SK-N-SH treated with all-trans-retinoic acid at 6 μM for 48 hours (cell line): ENCODE data around the gene SLC34A2.

Source experiments
- ARNTL ChIP-seq: fragments of 450-650 bp; formaldehyde crosslinking; IDR thresholded peaks from 2 replicates; pipeline ENCODE4 v1.5.0; 2020; ENCODE audit warnings: low read depth, mild to moderate bottlenecking, moderate library complexity, borderline replicate concordance
- BACH2 ChIP-seq: fragments of 250-450 bp; sonication (Bioruptor Pico); IDR thresholded peaks from 2 replicates; pipeline ENCODE4 v1.9.0; 2021; ENCODE audit warnings: mild to moderate bottlenecking, borderline replicate concordance
- CREB5 ChIP-seq: fragments of 250-450 bp; sonication (Bioruptor Pico); IDR thresholded peaks from 2 replicates; pipeline ENCODE4 v1.5.1; 2020; ENCODE audit warnings: low read depth, mild to moderate bottlenecking, moderate library complexity
- CSDC2 ChIP-seq: fragments of 250-450 bp; sonication (Bioruptor Pico); IDR thresholded peaks from 2 replicates; pipeline ENCODE4 v1.5.0; 2020; ENCODE audit warnings: mild to moderate bottlenecking, moderate library complexity
- ESRRG ChIP-seq: fragments of 250-450 bp; sonication (Bioruptor Pico); IDR thresholded peaks from 2 replicates; pipeline ENCODE4 v1.6.1; 2021; ENCODE audit warnings: mild to moderate bottlenecking
- ISL1 ChIP-seq: fragments of 250-450 bp; sonication (Bioruptor Pico); IDR thresholded peaks from 2 replicates; pipeline ENCODE4 v2.1.2; 2022; ENCODE audit warnings: mild to moderate bottlenecking, moderate library complexity
- PATZ1 ChIP-seq: fragments of 250-450 bp; sonication (Bioruptor Pico); IDR thresholded peaks from 2 replicates; pipeline ENCODE4 v1.8.0; 2020; ENCODE audit warnings: mild to moderate bottlenecking, moderate library complexity, borderline replicate concordance
- RARB ChIP-seq: fragments of 250-450 bp; sonication (Bioruptor Pico); IDR thresholded peaks from 2 replicates; pipeline ENCODE4 v1.8.0; 2021; ENCODE audit warnings: mild to moderate bottlenecking, moderate library complexity
- SNAI2 ChIP-seq: fragments of 250-450 bp; sonication (Bioruptor Pico); IDR thresholded peaks from 2 replicates; pipeline ENCODE4 v1.5.0; 2020; ENCODE audit warnings: mild to moderate bottlenecking, moderate library complexity
- TSHZ2 ChIP-seq: fragments of 250-450 bp; sonication (Bioruptor Pico); IDR thresholded peaks from 2 replicates; pipeline ENCODE4 v1.5.0; 2020; ENCODE audit warnings: mild to moderate bottlenecking, moderate library complexity
- ZC3H10 ChIP-seq: fragments of 250-450 bp; sonication (Bioruptor Pico); IDR thresholded peaks from 2 replicates; pipeline ENCODE4 v1.5.1; 2021; ENCODE audit warnings: mild to moderate bottlenecking, moderate library complexity
- ZFP3 ChIP-seq: fragments of 250-450 bp; sonication (Bioruptor Pico); IDR thresholded peaks from 2 replicates; pipeline ENCODE4 v1.5.0; 2020; ENCODE audit warnings: mild to moderate bottlenecking, moderate library complexity
- ZNF70 ChIP-seq: fragments of 450-650 bp; formaldehyde crosslinking; IDR thresholded peaks from 2 replicates; pipeline ENCODE4 v1.5.0; 2020; ENCODE audit warnings: mild to moderate bottlenecking, moderate library complexity
- ZNF8 ChIP-seq: fragments of 450-650 bp; formaldehyde crosslinking; IDR thresholded peaks from 2 replicates; pipeline ENCODE4 v1.5.0; 2020; ENCODE audit warnings: mild to moderate bottlenecking, moderate library complexity

GRCh38 chr4:25687773-25688172 is 32.1 kb downstream of the SLC34A2 start:
- no peak for TF ChIP-seq ZFP3 (CRISPR knock-in tag)
- TF ChIP-seq BACH2 (CRISPR knock-in tag) = no peak
- no peak for TF ChIP-seq ESRRG (CRISPR knock-in tag)
- TF ChIP-seq ARNTL (CRISPR knock-in tag) = no peak
- TF ChIP-seq ZNF8 (CRISPR knock-in tag) = no peak
- no peak for TF ChIP-seq PATZ1
- no peak for TF ChIP-seq TSHZ2 (CRISPR knock-in tag)
- TF ChIP-seq RARB (CRISPR knock-in tag) = no peak
- no peak for TF ChIP-seq ISL1 (CRISPR knock-in tag)
- no peak for TF ChIP-seq CREB5 (CRISPR knock-in tag)
- no peak for TF ChIP-seq ZNF70 (CRISPR knock-in tag)
- TF ChIP-seq CSDC2 = no peak
- no peak for TF ChIP-seq SNAI2 (CRISPR knock-in tag)
- TF ChIP-seq ZC3H10 = no peak
